CD4-positive, alpha-beta T cell treated with Interleukin-10 for 1 hour (primary cell): ENCODE results near the gene NEU4.
"Not testable (repeated sequence)": the region's sequence is repeated elsewhere in the genome, so short reads cannot be mapped to it uniquely, and the experiment has no call there.

Experiments used
- DNase-seq: peaks from one replicate; pipeline ENCODE4 v3.0.0-alpha.2; 2020

Gene NEU4

GRCh38 chr2:241775223-241776177 is 33.5 kb upstream of the NEU4 start:
- DNase-seq = no peak

- no peak for DNase-seq
These were observed 32.4 kb upstream of the NEU4 start, which contains the start of gene GAL3ST2 for GRCh38 chr2:241776336-241777169. GAL3ST2 (plus strand) TSS chr2:241776822; CDS start chr2:241776956, 134 bp downstream.

GRCh38 chr2:241777170-241777685 is 31.8 kb upstream of the NEU4 start:
- no peak for DNase-seq

- DNase-seq = no peak
These were observed 31.0 kb upstream of the NEU4 start for GRCh38 chr2:241777686-241778627.

GRCh38 chr2:241780939-241781569 is 27.9 kb upstream of the NEU4 start:
- DNase-seq = no peak

- not testable (repeated sequence) for DNase-seq
These were observed 26.9 kb upstream of the NEU4 start for GRCh38 chr2:241782053-241782452.

- DNase-seq = no peak
These were observed 20.9 kb upstream of the NEU4 start for GRCh38 chr2:241788135-241788534.

- peak; percentile 39 for DNase-seq
These were observed 20.4 kb upstream of the NEU4 start for GRCh38 chr2:241788572-241788971.

GRCh38 chr2:241791385-241791784 is 17.6 kb upstream of the NEU4 start:
- not testable (repeated sequence) for DNase-seq

GRCh38 chr2:241793385-241793784 is 15.6 kb upstream of the NEU4 start:
- no peak for DNase-seq

- DNase-seq = no peak
These were observed 14.7 kb upstream of the NEU4 start for GRCh38 chr2:241794250-241794823.

GRCh38 chr2:241795021-241795999 is 13.7 kb upstream of the NEU4 start:
- DNase-seq = no peak

GRCh38 chr2:241796209-241796608 is 12.8 kb upstream of the NEU4 start:
- DNase-seq = no peak

- no peak for DNase-seq
These were observed 12.3 kb upstream of the NEU4 start for GRCh38 chr2:241796610-241797138.

GRCh38 chr2:241797441-241798080 is 11.4 kb upstream of the NEU4 start:
- DNase-seq = no peak

GRCh38 chr2:241798081-241798630 is 10.8 kb upstream of the NEU4 start:
- DNase-seq = no peak

- no peak for DNase-seq
These were observed 10.1 kb upstream of the NEU4 start for GRCh38 chr2:241798631-241799521.
